GM19328 (cell line): Measurements from ENCODE around the gene CDH15.

Source experiments
- ATAC-seq: cut with Tn5 transposase; IDR thresholded peaks from one replicate; pipeline ENCODE4 v1.9.1; 2021; ENCODE audit warnings: mild to moderate bottlenecking, moderate library complexity; ENCODE audit not compliant: unreplicated experiment

CDH15 gene

GRCh38 chr16:89140981-89141883, 30.3 kb upstream of the CDH15 start:
- no peak for ATAC-seq

- ATAC-seq: no peak
Measured at GRCh38 chr16:89141884-89142267, 29.7 kb upstream of the CDH15 start.

- ATAC-seq: no peak
Measured at GRCh38 chr16:89142474-89143195, 28.9 kb upstream of the CDH15 start.

GRCh38 chr16:89143201-89143741, 28.3 kb upstream of the CDH15 start:
- ATAC-seq: no peak

GRCh38 chr16:89143911-89144675, 27.5 kb upstream of the CDH15 start:
- ATAC-seq: no peak

GRCh38 chr16:89144681-89145080, 26.9 kb upstream of the CDH15 start:
- ATAC-seq: no peak

GRCh38 chr16:89145406-89146161, 26.0 kb upstream of the CDH15 start:
- ATAC-seq: no peak

GRCh38 chr16:89146211-89147005, 25.1 kb upstream of the CDH15 start:
- ATAC-seq: no peak

GRCh38 chr16:89147085-89147817, 24.3 kb upstream of the CDH15 start:
- ATAC-seq: no peak

- no peak for ATAC-seq
Measured at GRCh38 chr16:89149386-89149785, 22.2 kb upstream of the CDH15 start.

- no peak for ATAC-seq
Measured at GRCh38 chr16:89150090-89150835, 21.3 kb upstream of the CDH15 start.

GRCh38 chr16:89150981-89151380, 20.6 kb upstream of the CDH15 start:
- no peak for ATAC-seq

- no peak for ATAC-seq
Measured at GRCh38 chr16:89152831-89153700, 18.5 kb upstream of the CDH15 start.

- ATAC-seq: no peak
Measured at GRCh38 chr16:89153848-89154271, 17.7 kb upstream of the CDH15 start.

- no peak for ATAC-seq
Measured at GRCh38 chr16:89154390-89155183, 17.0 kb upstream of the CDH15 start.

- no peak for ATAC-seq
Measured at GRCh38 chr16:89155184-89155679, 16.3 kb upstream of the CDH15 start.
